HCT116 (cell line): Measurements from ENCODE around the gene USP27X.

Source experiments
- CTCF ChIP-seq, 3 experiments: fragments of 200-600 bp in 1 of 3; sonication (generic) in 1 of 3; IDR thresholded peaks in 2 of 3; conservative IDR thresholded peaks in 1 of 3; 2 replicates each; pipeline ENCODE4 v1.5.1; 2012 to 2017; ENCODE audit warnings: low read depth in 2 of 3, low read length in 2 of 3, antibody characterized with exemption in 1 of 3, borderline replicate concordance in 1 of 3, control low read depth in 1 of 3, mild to moderate bottlenecking in 1 of 3, mixed read lengths in 1 of 3, mixed run types in 1 of 3, moderate library complexity in 1 of 3; ENCODE audit not compliant: insufficient read depth in 1 of 3
- EZH2 ChIP-seq: fragments of 200-600 bp; sonication (generic); IDR thresholded peaks from 2 replicates; pipeline ENCODE4 v1.6.1; 2017; ENCODE audit warnings: antibody characterized with exemption, mixed run types
- EZH2phosphoT487 ChIP-seq: fragments of 200-600 bp; IDR thresholded peaks from 2 replicates; pipeline ENCODE4 v1.6.1; 2018; ENCODE audit warnings: antibody characterized with exemption, borderline replicate concordance
- MAX ChIP-seq: IDR thresholded peaks from 2 replicates; pipeline ENCODE4 v1.6.1; 2012
- POLR2A ChIP-seq: IDR thresholded peaks from 2 replicates; pipeline ENCODE4 v1.7.0; 2011; ENCODE audit warnings: borderline replicate concordance; ENCODE audit not compliant: insufficient read depth, insufficient read length; ENCODE audit errors: extremely low read depth
- POLR2AphosphoS5 ChIP-seq: IDR thresholded peaks from 2 replicates; pipeline ENCODE4 v1.6.1; 2011; ENCODE audit warnings: mild to moderate bottlenecking, low read depth, low read length, moderate library complexity
- RAD21 ChIP-seq: IDR thresholded peaks from 2 replicates; pipeline ENCODE4 v1.6.1; 2012; ENCODE audit warnings: low read depth, mild to moderate bottlenecking
- REST ChIP-seq: IDR thresholded peaks from 2 replicates; pipeline ENCODE4 v1.6.1; 2012; ENCODE audit warnings: low read depth
- YY1 ChIP-seq: IDR thresholded peaks from 2 replicates; pipeline ENCODE4 v1.6.1; 2011; ENCODE audit warnings: low read length, low read depth, moderate library complexity, mild to moderate bottlenecking; ENCODE audit not compliant: insufficient replicate concordance; ENCODE audit errors: extremely low read depth

- no peak for TF ChIP-seq POLR2AphosphoS5
- no peak for TF ChIP-seq POLR2A
- no peak for TF ChIP-seq CTCF (IDR thresholded peaks at IDR 0.05 in 2 of 3, conservative IDR thresholded peaks at IDR 0.05 in 1 of 3; ENCODE audit: borderline replicate concordance in 1 of 3, insufficient read depth in 1 of 3, low read depth in 2 of 3, low read length in 2 of 3)
- no peak for TF ChIP-seq EZH2
- no peak for TF ChIP-seq MAX
- TF ChIP-seq REST = no peak
- TF ChIP-seq YY1 = no peak
- no peak for TF ChIP-seq RAD21
- no peak for TF ChIP-seq EZH2phosphoT487
Observed at GRCh38 chrX:49892542-49892941, 13.3 kb downstream of the USP27X start.
